ENCODE data around the gene CYFIP2. TPM values are rescaled to one million over a fixed set of nuclear protein-coding genes. Genes with fewer than 3 reads are reported as not detected.

CYFIP2 gene
- total RNA-seq, 1 donor = 12.4 TPM

DNA sequence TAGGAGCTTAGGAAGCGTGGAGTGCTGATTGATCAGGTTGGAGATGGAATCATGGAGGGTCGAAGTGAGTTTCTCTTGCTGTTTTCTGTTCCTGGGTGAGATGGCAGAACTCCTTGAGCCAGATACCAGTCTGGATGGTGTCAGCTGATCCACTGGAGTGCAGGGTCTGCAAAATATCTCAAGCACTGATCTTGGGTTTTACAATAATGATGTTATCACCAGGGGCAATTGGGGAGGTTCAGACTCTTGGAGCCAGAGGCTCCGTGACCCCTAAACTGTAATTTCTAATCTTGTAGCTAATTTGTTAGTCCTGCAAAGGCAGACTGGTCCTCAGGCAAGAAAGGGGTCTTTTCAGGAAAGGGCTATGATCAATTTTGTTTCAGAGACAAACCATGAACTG is 114.1 kb downstream of the CYFIP2 start:
- TF ChIP-seq, protein P1, sequence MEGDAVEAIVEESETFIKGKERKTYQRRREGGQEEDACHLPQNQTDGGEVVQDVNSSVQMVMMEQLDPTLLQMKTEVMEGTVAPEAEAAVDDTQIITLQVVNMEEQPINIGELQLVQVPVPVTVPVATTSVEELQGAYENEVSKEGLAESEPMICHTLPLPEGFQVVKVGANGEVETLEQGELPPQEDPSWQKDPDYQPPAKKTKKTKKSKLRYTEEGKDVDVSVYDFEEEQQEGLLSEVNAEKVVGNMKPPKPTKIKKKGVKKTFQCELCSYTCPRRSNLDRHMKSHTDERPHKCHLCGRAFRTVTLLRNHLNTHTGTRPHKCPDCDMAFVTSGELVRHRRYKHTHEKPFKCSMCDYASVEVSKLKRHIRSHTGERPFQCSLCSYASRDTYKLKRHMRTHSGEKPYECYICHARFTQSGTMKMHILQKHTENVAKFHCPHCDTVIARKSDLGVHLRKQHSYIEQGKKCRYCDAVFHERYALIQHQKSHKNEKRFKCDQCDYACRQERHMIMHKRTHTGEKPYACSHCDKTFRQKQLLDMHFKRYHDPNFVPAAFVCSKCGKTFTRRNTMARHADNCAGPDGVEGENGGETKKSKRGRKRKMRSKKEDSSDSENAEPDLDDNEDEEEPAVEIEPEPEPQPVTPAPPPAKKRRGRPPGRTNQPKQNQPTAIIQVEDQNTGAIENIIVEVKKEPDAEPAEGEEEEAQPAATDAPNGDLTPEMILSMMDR (IDR thresholded peaks at IDR 0.05; ENCODE audit: insufficient read depth, low read length) = no peak
- no peak for DNase-seq (ENCODE audit: low read depth)
- no peak overlapping the region for H3K4me3 ChIP-seq (ENCODE audit: low read depth, low read length)

- TF ChIP-seq, protein P1 (IDR thresholded peaks at IDR 0.05; ENCODE audit: insufficient read depth, low read length) = no peak
- H3K4me3 ChIP-seq (ENCODE audit: low read depth, low read length) = no peak overlapping the region
- no peak for DNase-seq (ENCODE audit: low read depth)
These were observed 115.8 kb downstream of the CYFIP2 start for GRCh38 chr5:157381746-157382145.

- no peak for DNase-seq (ENCODE audit: low read depth)
These were observed 117.3 kb downstream of the CYFIP2 start for GRCh38 chr5:157382996-157383800.

GRCh38 chr5:157384971-157385709 is 119.2 kb downstream of the CYFIP2 start:
- no peak overlapping the region for H3K4me3 ChIP-seq (ENCODE audit: low read depth, low read length)
- TF ChIP-seq, protein P1 (IDR thresholded peaks at IDR 0.05; ENCODE audit: insufficient read depth, low read length) = no peak
- peak; percentile 95 for DNase-seq (ENCODE audit: low read depth)

More at GRCh38 chr5:157382996-157383800, 117.3 kb downstream of the CYFIP2 start:
- no peak overlapping the region for H3K4me3 ChIP-seq (ENCODE audit: low read depth, low read length)
- TF ChIP-seq, protein P1 (IDR thresholded peaks at IDR 0.05; ENCODE audit: insufficient read depth, low read length) = no peak

DNA sequence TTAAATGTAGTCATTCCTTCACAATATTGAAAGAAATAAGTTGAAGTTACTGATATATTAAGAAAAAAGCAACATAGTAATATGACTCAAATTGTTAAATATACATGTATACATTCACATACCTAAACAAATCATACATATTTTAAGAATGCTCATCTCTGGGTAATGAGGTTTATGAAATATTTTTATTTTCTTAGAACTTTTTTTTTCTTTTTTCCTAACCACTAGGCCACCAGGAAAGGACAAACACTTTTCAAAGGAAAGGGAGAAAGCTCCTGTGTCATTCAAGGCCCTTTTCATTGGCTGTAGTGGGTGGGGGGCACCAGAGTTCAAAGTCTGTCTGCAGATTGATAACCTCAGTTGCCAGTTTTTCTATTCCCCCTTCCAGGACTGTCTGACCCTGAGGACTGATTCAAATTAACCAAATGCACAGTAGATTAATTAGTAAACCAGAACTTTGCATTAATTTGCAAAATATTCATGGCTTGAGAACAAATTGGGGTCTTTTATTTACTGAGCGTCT is 121.2 kb downstream of the CYFIP2 start:
- DNase-seq (ENCODE audit: low read depth) = no peak
- TF ChIP-seq, protein P1 (IDR thresholded peaks at IDR 0.05; ENCODE audit: insufficient read depth, low read length) = no peak
- H3K4me3 ChIP-seq (ENCODE audit: low read depth, low read length) = no peak overlapping the region

- H3K4me3 ChIP-seq (ENCODE audit: low read depth, low read length) = no peak overlapping the region
- TF ChIP-seq, protein P1 (IDR thresholded peaks at IDR 0.05; ENCODE audit: insufficient read depth, low read length) = no peak
- peak; percentile 97 for DNase-seq (ENCODE audit: low read depth)
These were observed 121.8 kb downstream of the CYFIP2 start for GRCh38 chr5:157387683-157388093.
